Sigmoid colon (tissue), 4 donors: ENCODE data around the gene CLDND2.

Source experiments
- CTCF ChIP-seq, 4 experiments: fragments of 450-650 bp in 3 of 4; fragments of 200-600 bp in 1 of 4; IDR thresholded peaks; one replicate each; pipeline ENCODE4 v1.5.1; 2016 to 2019; ENCODE audit warnings: antibody characterized with exemption in 4 of 4, mild to moderate bottlenecking in 3 of 4, moderate library complexity in 2 of 4
- POLR2A ChIP-seq, 2 donors: fragments of 450-650 bp; IDR thresholded peaks; one replicate each; pipeline ENCODE4 v1.6.1; 2016; ENCODE audit warnings: antibody characterized with exemption in 2 of 2, mild to moderate bottlenecking in 2 of 2, moderate library complexity in 2 of 2
- POLR2AphosphoS5 ChIP-seq, 4 donors: sonication (generic); formaldehyde crosslinking; IDR thresholded peaks; one replicate each; pipeline ENCODE4 v1.6.1; 2017; ENCODE audit warnings: antibody characterized with exemption in 4 of 4

- no peak for TF ChIP-seq CTCF (IDR thresholded peaks at IDR 0.05)
- TF ChIP-seq POLR2AphosphoS5 (IDR thresholded peaks at IDR 0.05), result no peak
- no peak for TF ChIP-seq POLR2A (IDR thresholded peaks at IDR 0.05)
Measured at GRCh38 chr19:51364200-51365106, 4.3 kb downstream of the CLDND2 start.
